HG03135 (cell line): Measurements from ENCODE around the gene SNX13.

Experiments used
- ATAC-seq: cut with Tn5 transposase; IDR thresholded peaks from one replicate; pipeline ENCODE4 v1.9.1; 2021; ENCODE audit warnings: mild to moderate bottlenecking, moderate library complexity; ENCODE audit not compliant: unreplicated experiment

Gene SNX13

GRCh38 chr7:17786314-17786852, 153.9 kb downstream of the SNX13 start:
- ATAC-seq = no peak

GRCh38 chr7:17782216-17782549, 158.1 kb downstream of the SNX13 start:
- ATAC-seq = no peak

- ATAC-seq = no peak
Measured at GRCh38 chr7:17781491-17782215, 158.6 kb downstream of the SNX13 start.

GRCh38 chr7:17779381-17779780, 160.9 kb downstream of the SNX13 start:
- ATAC-seq = no peak

GRCh38 chr7:17774716-17775288, 165.5 kb downstream of the SNX13 start:
- no peak for ATAC-seq

GRCh38 chr7:17774248-17774647, 166.0 kb downstream of the SNX13 start:
- ATAC-seq = no peak

GRCh38 chr7:17773289-17773626, 167.0 kb downstream of the SNX13 start:
- ATAC-seq = no peak

- no peak for ATAC-seq
Measured at GRCh38 chr7:17772581-17773288, 167.6 kb downstream of the SNX13 start.

- no peak for ATAC-seq
Measured at GRCh38 chr7:17771901-17772408, 168.3 kb downstream of the SNX13 start.

- ATAC-seq = no peak
Measured at GRCh38 chr7:17770710-17771375, 169.5 kb downstream of the SNX13 start.

- ATAC-seq = peak; percentile 58
Measured at GRCh38 chr7:17769918-17770317, 170.4 kb downstream of the SNX13 start.

- no peak for ATAC-seq
Measured at GRCh38 chr7:17758008-17758407, 182.3 kb downstream of the SNX13 start.

- no peak for ATAC-seq
Measured at GRCh38 chr7:17746020-17746530, 194.2 kb downstream of the SNX13 start.

GRCh38 chr7:17745610-17746009, 194.7 kb downstream of the SNX13 start:
- no peak for ATAC-seq

GRCh38 chr7:17743316-17743715, 197.0 kb downstream of the SNX13 start:
- ATAC-seq = no peak

- ATAC-seq = no peak
Measured at GRCh38 chr7:17741426-17741825, 198.9 kb downstream of the SNX13 start.
